CD8-positive, alpha-beta memory T cell (primary cell): ENCODE data around the gene TTLL4. TPM values are rescaled to one million over a fixed set of nuclear protein-coding genes. Genes with fewer than 3 reads are reported as not detected.
A peak's percentile ranks its signal among the peaks of the same experiment; 100 is the strongest.

ENCODE experiments used
- CTCF ChIA-PET: fragments of 350-600 bp; sonication (Branson Sonifier 250); formaldehyde crosslinking; loops from one replicate; lab custom pipeline; 2021; ENCODE audit warnings: antibody characterized with exemption; lab: Charles Lee
- POLR2A ChIA-PET: fragments of 350-600 bp; sonication (Branson Sonifier 250); formaldehyde crosslinking; loops from one replicate; lab custom pipeline; 2021; ENCODE audit warnings: antibody characterized with exemption; lab: Charles Lee
- DNase-seq, 5 donors: peaks; one replicate each; pipeline versions ENCODE4 v3.0.0 to v3.0.0-alpha.2; 2020 to 2022; ENCODE audit warnings: mixed read lengths in 1 of 5
- H3K27ac ChIP-seq: one replicate; pipeline ENCODE4 v1.7.0; 2013; ENCODE audit warnings: low read depth, mild to moderate bottlenecking, low read length, moderate library complexity
- H3K27me3 ChIP-seq: 2 replicates; pipeline ENCODE4 v1.7.0; 2013; ENCODE audit warnings: low read length, mild to moderate bottlenecking; ENCODE audit not compliant: insufficient read depth, poor library complexity, severe bottlenecking
- H3K36me3 ChIP-seq: 2 replicates; pipeline ENCODE4 v1.7.0; 2013; ENCODE audit warnings: mild to moderate bottlenecking, low read length, moderate library complexity; ENCODE audit not compliant: insufficient read depth
- H3K4me1 ChIP-seq: 2 replicates; pipeline ENCODE4 v1.7.0; 2013; ENCODE audit warnings: mild to moderate bottlenecking, low read length, moderate library complexity; ENCODE audit not compliant: insufficient read depth
- H3K4me3 ChIP-seq: 2 replicates; pipeline ENCODE4 v1.7.0; 2013; ENCODE audit warnings: mild to moderate bottlenecking, low read length
- H3K9me3 ChIP-seq: 2 replicates; pipeline ENCODE4 v1.7.0; 2013; ENCODE audit warnings: mild to moderate bottlenecking, low read length
- H3K27ac Mint-ChIP-seq, 8 donors: one replicate each; pipeline ENCODE4 v1.8.0; 2020 to 2021; ENCODE audit warnings: mixed read lengths in 8 of 8, mild to moderate bottlenecking in 6 of 8, inconsistent platforms in 3 of 8, moderate library complexity in 3 of 8
- H3K27me3 Mint-ChIP-seq, 2 donors: one replicate each; pipeline ENCODE4 v1.8.0; 2020 to 2021; ENCODE audit warnings: mixed read lengths in 2 of 2, mild to moderate bottlenecking in 1 of 2, moderate library complexity in 1 of 2
- H3K36me3 Mint-ChIP-seq, 3 donors: one replicate each; pipeline ENCODE4 v1.8.0; 2020 to 2021; ENCODE audit warnings: mixed read lengths in 3 of 3, inconsistent platforms in 1 of 3, mild to moderate bottlenecking in 1 of 3
- H3K4me1 Mint-ChIP-seq, 3 donors: one replicate each; pipeline ENCODE4 v1.8.0; 2020 to 2021; ENCODE audit warnings: mixed read lengths in 3 of 3, inconsistent platforms in 1 of 3, mild to moderate bottlenecking in 1 of 3
- H3K4me3 Mint-ChIP-seq, 7 donors: one replicate each; pipeline ENCODE4 v1.8.0; 2020 to 2021; ENCODE audit warnings: mixed read lengths in 7 of 7, mild to moderate bottlenecking in 6 of 7, moderate library complexity in 4 of 7, inconsistent platforms in 2 of 7
- H3K9me3 Mint-ChIP-seq, 5 donors: one replicate each; pipeline ENCODE4 v1.8.0; 2020 to 2022; ENCODE audit warnings: mixed read lengths in 5 of 5, mild to moderate bottlenecking in 3 of 5, moderate library complexity in 2 of 5, inconsistent platforms in 1 of 5
- polyA plus RNA-seq: library from polyadenylated mRNA; unstranded; fragments of 300-500 nt; fragmentation: Illumina TruSeq; gene quantifications from one replicate; pipeline ENCODE4 v1.2.3, GENCODE V29; 2021
- total RNA-seq, 2 experiments: library from RNA; stranded (reverse); gene quantifications; one replicate each; pipeline ENCODE4 v1.2.3, GENCODE V29; 2021

The TTLL4 gene
- total and polyA plus RNA-seq, 3 experiments from 2014 or later, result 7.1 to 44.2 (median 42.0) TPM

DNA sequence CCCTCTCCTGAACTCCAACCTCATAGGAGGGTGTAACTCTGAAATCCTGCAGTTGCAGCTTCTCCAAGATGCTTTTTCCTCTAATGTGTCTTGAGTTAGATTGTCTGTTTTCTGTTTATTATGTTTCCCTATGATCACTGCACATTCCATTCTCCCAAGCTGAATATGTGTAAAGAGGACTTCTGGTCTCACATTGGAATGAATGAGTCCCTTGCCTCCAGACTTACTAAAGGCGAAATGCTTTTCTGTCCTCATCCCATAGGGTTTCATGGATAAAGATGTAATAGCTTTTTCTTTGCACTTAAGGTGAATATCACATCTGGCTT, 35.8 kb downstream of the TTLL4 start:
- DNase-seq, result no peak
- no peaks in the 10 kb centered on the region for H3K27me3 ChIP-seq
- H3K9me3 ChIP-seq, result no peaks in the 10 kb centered on the region
- Mint-ChIP-seq H3K4me1 (no peaks in the 10 kb centered on the region), H3K27ac (no peak overlapping the region), H3K27me3 (no peaks in the 10 kb centered on the region), H3K9me3 (no peaks in the 10 kb centered on the region), H3K4me3 (no peak overlapping the region), H3K36me3 (peaks cover 17 to 87% (median 29%) of the 10 kb centered on the region in 3 donors)
- CTCF ChIA-PET, result no interaction called here
- peaks cover 26% of the 10 kb centered on the region for H3K36me3 ChIP-seq
- H3K27ac ChIP-seq, result no peak overlapping the region
- no peak overlapping the region for H3K4me3 ChIP-seq
- POLR2A ChIA-PET, result no interaction called here
- H3K4me1 ChIP-seq, result no peaks in the 10 kb centered on the region

DNA sequence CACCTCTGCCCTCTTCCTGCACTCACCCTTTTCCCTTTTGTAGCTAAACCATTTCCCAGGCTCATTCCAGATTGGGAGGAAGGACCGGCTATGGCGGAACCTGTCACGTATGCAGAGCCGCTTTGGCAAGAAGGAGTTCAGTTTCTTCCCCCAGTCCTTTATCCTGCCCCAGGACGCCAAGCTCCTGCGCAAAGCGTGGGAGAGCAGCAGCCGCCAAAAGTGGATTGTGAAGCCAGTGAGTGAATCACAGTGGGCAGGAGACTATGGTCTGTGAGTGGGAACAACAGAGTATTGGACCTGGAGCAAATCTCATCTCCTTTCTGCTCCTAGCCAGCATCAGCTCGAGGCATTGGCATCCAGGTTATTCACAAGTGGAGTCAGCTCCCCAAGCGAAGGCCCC, 36.3 kb downstream of the TTLL4 start:
- H3K27ac Mint-ChIP-seq, result no peak overlapping the region
- POLR2A ChIA-PET, result no interaction called here

DNA sequence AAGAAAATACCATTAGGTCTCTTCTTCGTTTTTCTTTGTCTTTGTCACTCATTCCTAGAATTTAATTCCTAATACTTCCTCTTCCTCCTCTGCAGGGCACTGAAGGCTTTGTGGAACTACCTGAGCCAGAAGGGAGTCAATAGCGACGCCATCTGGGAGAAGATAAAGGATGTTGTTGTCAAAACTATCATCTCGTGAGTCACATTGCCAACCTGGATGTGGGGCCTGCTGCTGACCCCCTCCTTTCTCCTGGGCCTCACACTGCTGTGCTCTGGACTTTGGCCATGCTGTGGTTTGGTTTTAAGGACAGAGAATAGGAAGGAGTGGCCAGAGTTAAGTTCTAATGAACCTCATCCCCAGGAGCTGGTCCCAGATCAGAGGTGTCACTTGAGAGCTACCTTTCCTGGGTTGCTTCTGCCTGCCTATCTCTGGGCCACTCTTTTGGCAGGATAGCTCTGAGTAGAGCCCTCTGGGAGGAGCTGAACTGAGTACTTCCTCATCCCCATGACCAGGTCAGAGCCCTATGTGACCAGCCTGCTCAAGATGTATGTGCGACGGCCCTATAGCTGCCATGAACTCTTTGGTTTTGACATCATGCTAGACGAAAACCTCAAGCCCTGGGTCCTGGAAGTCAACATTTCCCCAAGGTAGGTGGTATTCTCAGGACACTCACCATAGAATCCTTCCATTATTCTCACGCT, 38.3 kb downstream of the TTLL4 start:
- Histone ChIP-seq H3K36me3 (peaks cover 37% of the 10 kb centered on the region), H3K4me3 (no peak overlapping the region), H3K27ac (no peak overlapping the region), H3K4me1 (no peaks in the 10 kb centered on the region), H3K9me3 (no peaks in the 10 kb centered on the region), H3K27me3 (no peaks in the 10 kb centered on the region)
- no peak for DNase-seq
- Mint-ChIP-seq H3K36me3 (peaks cover 34 to 93% (median 47%) of the 10 kb centered on the region in 3 donors), H3K27ac (no peak overlapping the region), H3K4me3 (no peak overlapping the region), H3K9me3 (no peaks in the 10 kb centered on the region), H3K4me1 (no peaks in the 10 kb centered on the region), H3K27me3 (no peaks in the 10 kb centered on the region)
- CTCF ChIA-PET, result no interaction called here
- POLR2A ChIA-PET, result no interaction called here

More for the DNA sequence above, 36.3 kb downstream of the TTLL4 start:
- peaks cover 18 to 88% (median 30%) of the 10 kb centered on the region in 3 donors for H3K36me3 Mint-ChIP-seq
- H3K4me3 ChIP-seq, result no peak overlapping the region
- no peaks in the 10 kb centered on the region for H3K27me3 ChIP-seq
- no peaks in the 10 kb centered on the region for H3K4me1 Mint-ChIP-seq
- no peaks in the 10 kb centered on the region for H3K9me3 ChIP-seq
- H3K36me3 ChIP-seq, result peaks cover 26% of the 10 kb centered on the region
- H3K9me3 Mint-ChIP-seq, result no peaks in the 10 kb centered on the region
- H3K4me1 ChIP-seq, result no peaks in the 10 kb centered on the region
- no peak overlapping the region for H3K4me3 Mint-ChIP-seq
- H3K27me3 Mint-ChIP-seq, result no peaks in the 10 kb centered on the region
- H3K27ac ChIP-seq, result no peak overlapping the region
- DNase-seq, result no peak
- CTCF ChIA-PET, result interaction anchor here (0.9 kb wide), 1 partner anchor 10 kb away, joined by 3 read pairs; no protein-coding TSS in a partner anchor

DNA sequence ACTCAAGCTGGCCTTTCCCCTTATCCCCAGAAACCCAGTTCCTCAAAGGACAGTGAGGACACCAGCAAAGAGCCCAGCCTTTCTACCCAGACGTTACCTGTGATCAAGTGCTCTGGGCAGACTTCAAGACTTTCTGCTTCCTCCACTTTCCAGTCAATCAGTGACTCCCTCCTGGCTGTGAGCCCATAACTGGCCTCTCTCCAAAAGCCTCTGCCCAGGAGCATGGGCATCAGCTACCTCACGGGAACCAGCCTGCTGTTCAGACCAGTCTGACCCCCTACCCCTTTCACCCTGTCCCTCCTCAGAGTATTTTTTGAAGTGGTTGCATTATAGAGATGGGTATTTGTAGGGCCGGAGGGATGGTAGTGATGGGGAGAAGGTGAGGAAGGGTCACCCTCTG, 43.6 kb downstream of the TTLL4 start:
- Histone ChIP-seq H3K4me3 (no peak overlapping the region), H3K9me3 (no peaks in the 10 kb centered on the region), H3K36me3 (peaks cover 20% of the 10 kb centered on the region), H3K27me3 (no peaks in the 10 kb centered on the region), H3K27ac (no peak overlapping the region), H3K4me1 (no peaks in the 10 kb centered on the region)
- Mint-ChIP-seq H3K4me1 (no peaks in the 10 kb centered on the region), H3K27me3 (no peaks in the 10 kb centered on the region), H3K36me3 (peaks cover 17 to 65% (median 34%) of the 10 kb centered on the region in 3 donors), H3K9me3 (no peaks in the 10 kb centered on the region), H3K4me3 (no peak overlapping the region), H3K27ac (no peak overlapping the region)
- ChIA-PET CTCF (no interaction called here), POLR2A (no interaction called here)
- DNase-seq, result no peak

DNA sequence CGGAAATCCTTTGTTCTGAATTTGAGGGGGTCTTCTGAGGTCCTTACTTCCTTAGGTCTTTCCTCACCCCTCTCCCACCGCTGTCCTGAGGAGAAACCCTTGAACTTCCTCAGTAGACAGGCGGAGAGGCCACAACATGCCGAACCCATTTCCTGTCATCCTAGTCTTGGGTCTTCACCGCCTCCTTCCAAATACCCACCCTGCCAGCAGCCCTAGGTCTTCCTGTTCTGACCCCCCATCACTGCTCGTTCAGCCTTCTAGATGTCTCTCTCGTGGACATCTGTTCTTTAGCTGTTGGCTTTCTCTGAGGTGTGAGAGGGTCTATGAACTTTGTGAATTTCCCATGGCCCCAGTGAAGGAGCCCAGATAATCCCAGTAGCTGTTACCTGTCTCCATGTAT, 44.1 kb downstream of the TTLL4 start:
- Mint-ChIP-seq H3K36me3 (peaks cover 17 to 59% (median 32%) of the 10 kb centered on the region in 3 donors), H3K4me3 (no peak overlapping the region), H3K27me3 (no peaks in the 10 kb centered on the region), H3K27ac (no peak overlapping the region), H3K9me3 (no peaks in the 10 kb centered on the region), H3K4me1 (no peaks in the 10 kb centered on the region)
- Histone ChIP-seq H3K4me1 (no peaks in the 10 kb centered on the region), H3K4me3 (no peak overlapping the region), H3K36me3 (peaks cover 18% of the 10 kb centered on the region), H3K27ac (no peak overlapping the region), H3K9me3 (no peaks in the 10 kb centered on the region), H3K27me3 (no peaks in the 10 kb centered on the region)
- ChIA-PET CTCF (no interaction called here), POLR2A (interaction anchor here (0.6 kb wide), 1 partner anchor 627 kb away, joined by 3 read pairs; no protein-coding TSS in a partner anchor)
- DNase-seq, result no peak

DNA sequence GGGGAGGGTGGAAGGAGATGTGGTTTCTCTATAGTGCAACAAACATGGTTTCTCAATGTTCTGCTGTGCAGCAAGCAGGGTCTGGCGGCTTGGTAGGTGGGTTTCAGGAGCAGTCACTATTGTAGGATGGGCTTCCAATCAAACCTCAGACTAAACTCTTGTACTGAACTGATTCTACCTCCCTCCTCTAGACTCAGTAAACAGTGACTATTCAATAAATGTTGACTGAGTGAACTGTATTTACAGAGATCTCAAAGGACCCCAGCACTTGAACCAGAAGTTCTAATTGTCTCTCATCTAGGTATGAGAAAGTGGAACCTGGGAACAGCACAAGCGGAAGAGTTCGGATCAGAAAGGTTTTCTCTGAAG, 44.5 kb downstream of the TTLL4 start:
- Mint-ChIP-seq H3K4me3 (peak overlapping the region in 1 of 7 donors; percentile 41), H3K4me1 (no peaks in the 10 kb centered on the region), H3K36me3 (peaks cover 17 to 55% (median 29%) of the 10 kb centered on the region in 3 donors), H3K27ac (no peak overlapping the region), H3K9me3 (no peaks in the 10 kb centered on the region), H3K27me3 (no peaks in the 10 kb centered on the region)
- peaks cover 14% of the 10 kb centered on the region for H3K36me3 ChIP-seq
- H3K4me3 ChIP-seq, result no peak overlapping the region
- POLR2A ChIA-PET, result interaction anchor here (0.6 kb wide), 1 partner anchor 628 kb away, joined by 3 read pairs; no protein-coding TSS in a partner anchor
- no peaks in the 10 kb centered on the region for H3K27me3 ChIP-seq
- CTCF ChIA-PET, result no interaction called here
- no peaks in the 10 kb centered on the region for H3K9me3 ChIP-seq
- no peak for DNase-seq
- H3K27ac ChIP-seq, result no peak overlapping the region
- H3K4me1 ChIP-seq, result no peaks in the 10 kb centered on the region

DNA sequence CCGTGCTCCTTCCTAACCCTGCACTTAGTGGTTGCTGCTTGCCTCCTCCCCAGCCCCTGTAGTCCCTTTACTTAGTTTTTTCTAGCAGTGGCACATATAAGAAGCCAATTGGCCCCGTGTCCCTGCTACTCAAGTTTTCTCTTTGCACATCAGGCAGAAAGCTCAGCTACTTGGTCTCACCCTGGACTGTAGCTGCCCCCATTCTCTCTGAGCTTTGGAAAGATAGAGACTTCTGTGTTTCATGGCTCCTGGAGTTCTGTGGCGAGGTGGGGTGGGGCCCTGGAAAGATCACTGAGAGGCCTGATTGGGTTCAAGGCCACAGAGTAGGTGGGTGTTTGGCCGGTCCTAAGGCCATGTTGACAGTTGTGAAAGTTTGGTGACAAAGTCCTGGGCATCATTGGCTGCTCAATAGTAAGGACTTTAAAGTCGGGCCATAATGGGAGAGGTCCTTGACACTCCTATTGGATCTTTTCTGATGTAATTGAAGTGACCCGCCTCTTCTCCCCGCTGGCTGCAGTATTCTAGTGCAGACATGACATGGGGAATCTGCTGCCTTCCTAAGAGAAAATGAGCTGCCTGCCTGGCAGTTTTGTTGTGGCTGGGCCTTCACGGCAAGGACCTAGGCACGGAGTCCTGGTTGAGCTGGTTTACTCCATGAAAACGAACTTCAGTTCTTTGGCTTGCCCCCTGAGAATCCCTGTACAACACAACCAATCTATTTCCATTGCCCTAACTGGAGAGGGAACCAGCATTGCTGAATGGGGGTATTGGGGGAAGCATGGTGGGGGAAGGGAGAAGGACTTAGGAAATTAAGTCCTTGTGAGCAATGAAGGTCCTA, 45.2 kb downstream of the TTLL4 start:
- no peaks in the 10 kb centered on the region for H3K4me1 ChIP-seq
- DNase-seq, result no peak
- Mint-ChIP-seq H3K9me3 (no peaks in the 10 kb centered on the region), H3K27me3 (no peaks in the 10 kb centered on the region), H3K4me1 (no peaks in the 10 kb centered on the region), H3K4me3 (peak overlapping the region in 1 of 7 donors; percentile 41), H3K27ac (no peak overlapping the region), H3K36me3 (peaks cover 17 to 49% (median 25%) of the 10 kb centered on the region in 3 donors)
- H3K9me3 ChIP-seq, result no peaks in the 10 kb centered on the region
- H3K27me3 ChIP-seq, result no peaks in the 10 kb centered on the region
- no peak overlapping the region for H3K4me3 ChIP-seq
- H3K36me3 ChIP-seq, result peaks cover 11% of the 10 kb centered on the region
- no peak overlapping the region for H3K27ac ChIP-seq
- ChIA-PET POLR2A (no interaction called here), CTCF (no interaction called here)
